GM10266 (cell line): ENCODE results near the gene FOXD3.

ENCODE experiments used
- DNase-seq: peaks from one replicate; pipeline ENCODE4 v3.0.0; 2012; ENCODE audit errors: extremely low spot score
- TF ChIP-seq, protein P1 (sequence below): IDR thresholded peaks from 2 replicates; pipeline ENCODE4 v1.5.1; 2012; ENCODE audit warnings: mild to moderate bottlenecking, low read depth; ENCODE audit not compliant: control insufficient read depth, insufficient read depth; ENCODE audit errors: missing control alignments

FOXD3 gene

DNA sequence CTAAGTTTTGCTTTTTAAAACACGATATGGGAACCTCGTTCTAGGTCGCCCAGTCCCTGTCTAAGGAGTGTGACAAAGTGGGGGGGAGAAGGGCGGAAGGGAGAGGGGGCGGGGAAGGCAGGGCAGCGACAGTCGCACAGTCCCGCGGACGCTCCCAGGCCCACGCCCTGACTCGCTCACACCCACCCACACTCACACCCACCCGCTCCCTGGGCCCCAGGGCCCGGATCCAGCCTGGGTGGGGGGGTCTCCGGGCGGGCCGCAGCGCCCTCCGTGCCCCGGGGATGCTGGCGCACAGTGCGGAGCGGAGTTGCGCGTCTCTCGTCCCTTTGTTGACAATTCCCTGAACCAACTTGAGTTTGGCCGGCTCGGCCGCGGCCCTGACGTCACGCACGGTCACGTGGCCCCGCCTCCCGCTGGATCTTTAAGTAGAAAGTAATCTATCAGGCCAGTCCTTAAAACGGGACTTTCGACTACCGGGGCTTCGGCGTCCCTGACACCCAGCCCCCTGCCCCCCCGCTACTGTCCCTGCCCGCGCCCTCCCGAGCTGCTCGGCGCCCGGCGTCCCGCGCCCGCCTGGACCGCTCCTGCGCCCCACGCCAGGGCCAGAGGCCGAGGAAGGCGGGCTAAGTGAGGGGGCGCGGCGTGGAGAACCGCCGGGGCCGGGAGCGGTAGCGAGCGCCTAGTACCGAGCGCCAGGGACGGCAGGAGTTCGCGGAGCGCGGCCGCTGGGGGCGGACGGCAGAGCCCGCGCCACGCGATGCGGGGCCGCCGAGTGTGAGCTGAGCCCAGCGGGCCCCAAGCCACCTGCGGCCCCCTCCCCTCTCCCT, at the start of gene FOXD3:
TSS of gene FOXD3 (plus strand) at position 454 of the 830 bp plus-strand sequence. CDS start 492 bp downstream, outside the sequence.
- TF ChIP-seq, protein P1, sequence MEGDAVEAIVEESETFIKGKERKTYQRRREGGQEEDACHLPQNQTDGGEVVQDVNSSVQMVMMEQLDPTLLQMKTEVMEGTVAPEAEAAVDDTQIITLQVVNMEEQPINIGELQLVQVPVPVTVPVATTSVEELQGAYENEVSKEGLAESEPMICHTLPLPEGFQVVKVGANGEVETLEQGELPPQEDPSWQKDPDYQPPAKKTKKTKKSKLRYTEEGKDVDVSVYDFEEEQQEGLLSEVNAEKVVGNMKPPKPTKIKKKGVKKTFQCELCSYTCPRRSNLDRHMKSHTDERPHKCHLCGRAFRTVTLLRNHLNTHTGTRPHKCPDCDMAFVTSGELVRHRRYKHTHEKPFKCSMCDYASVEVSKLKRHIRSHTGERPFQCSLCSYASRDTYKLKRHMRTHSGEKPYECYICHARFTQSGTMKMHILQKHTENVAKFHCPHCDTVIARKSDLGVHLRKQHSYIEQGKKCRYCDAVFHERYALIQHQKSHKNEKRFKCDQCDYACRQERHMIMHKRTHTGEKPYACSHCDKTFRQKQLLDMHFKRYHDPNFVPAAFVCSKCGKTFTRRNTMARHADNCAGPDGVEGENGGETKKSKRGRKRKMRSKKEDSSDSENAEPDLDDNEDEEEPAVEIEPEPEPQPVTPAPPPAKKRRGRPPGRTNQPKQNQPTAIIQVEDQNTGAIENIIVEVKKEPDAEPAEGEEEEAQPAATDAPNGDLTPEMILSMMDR: no peak
- DNase-seq: peak; percentile 74

DNA sequence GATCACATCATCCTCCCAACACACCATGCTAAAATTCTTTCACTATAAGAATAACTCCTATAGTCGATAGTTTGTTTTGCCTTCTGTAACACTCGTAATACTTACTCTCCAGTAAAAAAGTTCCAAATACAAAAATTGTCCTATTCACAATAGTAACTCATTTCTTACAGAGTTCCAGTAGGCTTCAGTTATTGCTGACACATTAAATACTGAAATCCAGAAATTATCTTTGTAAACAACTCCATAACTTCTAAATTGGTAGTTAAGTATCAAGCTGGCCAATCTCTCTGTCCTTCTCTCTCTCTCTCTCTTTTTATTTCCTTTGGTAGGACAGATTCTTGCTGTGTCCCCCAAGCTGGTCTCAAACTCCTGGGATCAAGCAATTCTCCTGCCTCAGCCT, 49.6 kb upstream of the FOXD3 start:
- DNase-seq: no peak
- TF ChIP-seq, protein P1: no peak

DNA sequence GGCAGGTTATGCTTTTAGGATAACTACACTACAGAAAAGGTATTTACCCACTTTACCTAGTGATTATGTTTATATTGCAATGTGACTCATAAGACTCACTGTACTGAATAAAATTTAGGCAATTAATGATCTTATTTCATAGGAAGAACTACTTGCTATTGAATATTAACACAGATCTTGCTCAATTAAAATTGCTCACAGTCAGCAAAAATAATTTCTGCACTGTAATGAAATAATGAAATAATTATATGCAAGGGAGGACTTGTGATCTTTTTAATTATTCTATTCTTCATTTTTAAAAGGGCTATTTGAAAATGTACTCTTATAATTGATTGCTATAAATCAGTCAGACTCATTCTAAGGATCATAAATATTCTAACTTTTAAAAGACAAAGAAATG, 48.0 kb upstream of the FOXD3 start:
- no peak for DNase-seq
- TF ChIP-seq, protein P1: no peak

DNA sequence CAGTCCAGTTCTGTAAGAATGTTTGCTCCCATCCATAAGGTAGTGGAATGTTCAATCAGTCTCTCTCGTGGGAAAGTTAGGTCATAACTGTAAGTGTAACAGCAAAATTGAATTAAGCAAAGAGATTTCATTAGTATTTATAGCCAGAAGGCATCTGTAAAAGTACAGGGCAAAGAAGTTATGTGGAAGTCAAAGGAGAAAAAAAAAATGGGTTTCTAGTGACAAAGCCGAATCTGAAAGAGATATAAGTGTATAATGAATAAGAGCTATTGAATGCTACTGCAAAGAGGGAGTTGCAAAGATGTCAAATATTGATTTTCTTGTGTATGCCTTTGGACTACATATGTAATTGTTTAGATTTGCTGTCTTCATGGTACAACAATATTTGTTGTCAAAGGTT, 47.4 kb upstream of the FOXD3 start:
- no peak for DNase-seq
- TF ChIP-seq, protein P1: no peak

DNA sequence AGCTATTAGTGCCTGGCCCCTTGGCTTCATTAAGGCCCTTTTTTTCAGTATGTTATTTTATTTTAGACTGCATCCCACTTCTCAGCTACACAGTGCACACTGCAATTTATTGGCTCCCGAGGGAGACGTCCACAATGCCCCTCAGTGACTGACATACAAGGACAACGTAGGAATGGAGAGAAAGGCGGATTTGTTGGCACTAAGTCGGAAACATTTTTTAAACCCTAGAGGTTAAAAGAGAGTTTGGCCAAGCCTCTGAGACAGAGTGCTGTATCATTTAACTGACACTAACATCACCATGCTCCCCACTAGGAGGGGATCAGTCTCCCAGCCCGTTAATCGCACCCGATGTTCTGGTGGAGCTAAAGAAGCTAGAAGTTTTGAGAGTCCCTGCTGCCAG, 45.7 kb upstream of the FOXD3 start:
- no peak for DNase-seq
- TF ChIP-seq, protein P1: no peak

DNA sequence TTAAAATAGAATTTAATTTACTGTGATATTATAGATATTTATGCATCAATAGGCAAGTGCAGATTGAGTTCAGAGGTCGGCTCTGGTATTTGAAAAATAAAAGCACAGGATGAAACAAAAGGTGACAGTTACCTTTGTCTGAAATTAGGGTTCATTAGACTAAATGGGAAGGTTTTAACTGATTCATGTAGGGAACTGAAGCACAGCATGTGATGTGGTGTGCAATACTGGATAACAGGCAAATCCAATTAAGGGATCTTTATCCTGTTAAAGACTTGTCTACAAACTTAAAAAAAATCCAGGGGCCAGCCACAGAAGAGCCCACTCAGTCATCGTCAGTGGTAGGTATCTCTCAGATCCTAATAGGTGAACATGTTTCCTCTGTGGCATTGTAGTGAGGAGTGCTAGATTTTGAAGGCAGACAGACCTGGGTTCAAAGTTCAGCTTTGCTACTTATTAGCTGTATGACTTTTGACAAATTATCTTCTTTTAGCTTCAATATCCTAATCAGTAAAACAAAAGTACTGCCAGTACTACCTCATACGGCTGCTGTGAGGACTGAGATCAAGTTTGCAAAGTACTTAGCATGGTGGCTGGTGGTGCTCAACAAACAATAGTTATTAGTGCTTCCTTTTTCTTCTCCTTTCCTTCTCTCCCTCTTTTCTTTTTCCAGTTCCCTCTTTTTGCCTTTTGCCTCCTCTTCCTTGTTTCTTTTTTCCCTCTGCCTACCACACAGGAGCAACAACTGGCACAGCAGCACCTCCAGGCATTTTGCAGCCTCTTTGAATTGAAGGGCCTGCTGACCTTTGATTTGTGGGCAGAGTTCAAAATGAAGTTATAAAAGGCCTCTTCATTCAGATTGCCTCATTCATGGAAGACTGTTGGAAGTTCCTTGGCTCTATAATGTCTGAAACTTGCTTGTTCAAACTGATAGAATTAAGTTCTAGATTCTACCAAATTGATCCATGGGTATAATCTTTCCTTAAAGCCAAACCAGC, 44.9 kb upstream of the FOXD3 start:
- TF ChIP-seq, protein P1: no peak
- no peak for DNase-seq
